Suprapubic skin (tissue), 4 donors: Measurements from ENCODE around the gene CKLF.

ENCODE experiments used
- EP300 ChIP-seq: sonication (generic); formaldehyde crosslinking; IDR thresholded peaks from one replicate; pipeline ENCODE4 v1.6.1; 2017; ENCODE audit warnings: antibody characterized with exemption
- POLR2AphosphoS5 ChIP-seq, 3 donors: sonication (generic); formaldehyde crosslinking; IDR thresholded peaks; one replicate each; pipeline ENCODE4 v1.6.1; 2017; ENCODE audit warnings: antibody characterized with exemption in 3 of 3
- TF ChIP-seq, protein P1 (sequence below), 2 donors: fragments of 200-600 bp in 1 of 2; fragments of 450-650 bp in 1 of 2; sonication (generic) in 1 of 2; IDR thresholded peaks; one replicate each; pipeline ENCODE4 v1.5.1; 2016 to 2019; ENCODE audit warnings: antibody characterized with exemption in 2 of 2, mild to moderate bottlenecking in 1 of 2, moderate library complexity in 1 of 2

DNA sequence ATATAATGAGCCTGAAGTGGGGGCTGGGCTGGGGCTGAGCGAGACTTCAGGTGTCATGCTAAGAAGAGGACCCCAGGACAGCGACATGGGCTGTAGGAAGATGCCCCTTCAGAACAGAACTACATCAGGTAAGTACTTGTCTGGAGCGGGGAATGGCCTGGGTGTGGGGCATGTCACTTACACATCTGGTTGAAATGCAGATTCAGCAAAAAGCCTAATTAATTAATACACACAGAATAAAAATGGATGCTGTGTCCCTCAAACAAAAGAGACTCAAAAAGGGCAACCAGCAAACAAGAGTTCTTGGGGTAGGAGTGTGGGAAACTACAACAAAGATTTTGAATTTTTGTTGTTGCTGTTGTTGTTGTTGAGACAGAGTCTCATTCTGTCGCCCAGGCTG, 38.6 kb downstream of the CKLF start:
- TF ChIP-seq, protein P1, sequence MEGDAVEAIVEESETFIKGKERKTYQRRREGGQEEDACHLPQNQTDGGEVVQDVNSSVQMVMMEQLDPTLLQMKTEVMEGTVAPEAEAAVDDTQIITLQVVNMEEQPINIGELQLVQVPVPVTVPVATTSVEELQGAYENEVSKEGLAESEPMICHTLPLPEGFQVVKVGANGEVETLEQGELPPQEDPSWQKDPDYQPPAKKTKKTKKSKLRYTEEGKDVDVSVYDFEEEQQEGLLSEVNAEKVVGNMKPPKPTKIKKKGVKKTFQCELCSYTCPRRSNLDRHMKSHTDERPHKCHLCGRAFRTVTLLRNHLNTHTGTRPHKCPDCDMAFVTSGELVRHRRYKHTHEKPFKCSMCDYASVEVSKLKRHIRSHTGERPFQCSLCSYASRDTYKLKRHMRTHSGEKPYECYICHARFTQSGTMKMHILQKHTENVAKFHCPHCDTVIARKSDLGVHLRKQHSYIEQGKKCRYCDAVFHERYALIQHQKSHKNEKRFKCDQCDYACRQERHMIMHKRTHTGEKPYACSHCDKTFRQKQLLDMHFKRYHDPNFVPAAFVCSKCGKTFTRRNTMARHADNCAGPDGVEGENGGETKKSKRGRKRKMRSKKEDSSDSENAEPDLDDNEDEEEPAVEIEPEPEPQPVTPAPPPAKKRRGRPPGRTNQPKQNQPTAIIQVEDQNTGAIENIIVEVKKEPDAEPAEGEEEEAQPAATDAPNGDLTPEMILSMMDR (IDR thresholded peaks at IDR 0.05) = no peak
- TF ChIP-seq EP300 (no peak), POLR2AphosphoS5 (IDR thresholded peaks at IDR 0.05) (no peak)
